DMS 273 (cell line): ENCODE measurements around the gene ANKS4B.
A peak's percentile ranks its signal among the peaks of the same experiment; 100 is the strongest.
"Not testable (repeated sequence)": the region's sequence is repeated elsewhere in the genome, so short reads cannot be mapped to it uniquely, and the experiment has no call there.

Experiments
- DNase-seq: peaks from one replicate; lab custom pipeline; 2025; ENCODE audit not compliant: unreplicated experiment; lab: John Stamatoyannopoulos, UW

ANKS4B gene, protein sequence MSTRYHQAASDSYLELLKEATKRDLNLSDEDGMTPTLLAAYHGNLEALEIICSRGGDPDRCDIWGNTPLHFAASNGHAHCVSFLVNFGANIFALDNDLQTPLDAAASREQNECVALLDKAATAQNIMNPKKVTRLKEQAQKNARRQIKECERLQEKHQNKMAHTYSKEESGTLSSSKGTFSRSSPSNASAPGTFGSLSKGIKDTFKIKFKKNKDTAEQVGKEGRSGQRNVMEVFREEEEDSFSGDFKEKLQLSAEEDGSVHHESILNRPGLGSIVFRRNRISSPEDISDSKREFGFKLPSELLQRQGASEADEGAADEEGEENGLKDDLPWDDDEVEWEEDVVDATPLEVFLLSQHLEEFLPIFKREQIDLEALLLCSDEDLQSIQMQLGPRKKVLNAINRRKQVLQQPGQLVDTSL

DNA sequence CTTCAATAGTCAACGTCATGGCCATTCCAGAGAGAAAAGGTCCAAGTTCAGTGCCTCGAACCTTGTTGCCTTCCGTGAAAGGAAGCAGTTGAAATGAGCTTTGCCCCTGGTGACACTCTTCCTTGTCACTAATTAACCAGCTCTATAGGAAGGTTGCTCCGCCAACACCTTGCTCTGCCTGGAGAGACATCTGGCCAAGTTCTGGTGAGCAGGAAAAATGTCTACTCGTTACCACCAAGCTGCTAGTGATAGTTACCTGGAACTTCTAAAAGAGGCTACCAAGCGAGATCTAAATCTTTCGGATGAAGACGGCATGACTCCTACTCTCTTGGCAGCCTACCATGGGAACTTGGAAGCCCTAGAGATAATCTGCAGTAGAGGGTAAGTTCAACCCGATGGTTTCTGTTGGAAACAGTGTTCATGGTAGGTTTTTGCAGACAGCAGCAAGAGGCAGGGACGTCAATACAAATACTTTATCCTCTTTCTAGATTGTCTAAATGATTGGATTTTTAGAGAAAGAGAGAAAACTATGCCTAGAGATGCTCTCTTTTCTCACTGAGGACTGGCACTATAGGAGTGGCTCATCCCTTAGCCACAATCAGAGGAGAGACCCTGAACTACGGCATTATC is at the start of gene ANKS4B:
ANKS4B (plus strand) TSS at position 179 of the 630 bp plus-strand sequence; CDS start at position 218, 39 bp downstream.
- no peak for DNase-seq

DNA sequence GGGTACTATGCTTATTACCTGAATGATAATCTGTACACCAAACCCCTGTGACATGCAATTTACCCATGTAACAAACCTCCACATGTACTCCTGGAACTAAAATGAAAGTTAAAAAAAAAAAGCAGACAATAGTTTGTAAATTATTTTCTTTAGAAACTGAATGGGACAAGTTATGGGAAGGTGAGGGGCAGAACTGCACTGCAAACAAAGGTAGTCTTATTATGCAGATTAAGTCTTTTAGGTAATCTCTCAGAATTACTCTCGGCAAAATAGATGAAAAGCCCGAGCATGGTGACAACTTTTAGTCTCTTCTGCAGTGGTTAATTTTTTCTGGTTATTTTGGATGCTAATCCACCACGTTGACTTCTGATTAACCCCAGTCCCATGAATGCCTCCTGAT is 49.5 kb upstream of the ANKS4B start:
- DNase-seq = no peak

DNA sequence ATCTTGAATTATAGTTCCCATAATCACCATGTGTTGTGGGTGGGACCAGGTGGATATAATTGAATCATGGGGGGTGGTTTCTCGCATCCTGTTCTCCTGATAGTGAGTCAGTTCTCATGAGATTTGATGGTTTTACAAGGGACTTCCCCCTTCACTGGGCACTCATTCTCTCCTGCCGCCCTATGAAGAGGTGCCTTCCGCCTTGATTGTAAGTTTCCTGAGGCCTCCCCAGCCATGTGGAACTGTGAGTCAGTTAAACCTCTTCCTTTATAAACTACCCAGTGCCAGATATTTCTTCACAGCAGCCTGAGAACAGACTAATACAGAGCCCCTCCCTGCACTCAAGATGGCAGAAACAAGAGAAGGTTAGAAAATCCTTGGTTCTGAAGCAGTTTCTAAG is 48.7 kb upstream of the ANKS4B start:
- no peak for DNase-seq

GRCh38 chr16:21185659-21186325 is 47.7 kb upstream of the ANKS4B start:
- DNase-seq = no peak

DNA sequence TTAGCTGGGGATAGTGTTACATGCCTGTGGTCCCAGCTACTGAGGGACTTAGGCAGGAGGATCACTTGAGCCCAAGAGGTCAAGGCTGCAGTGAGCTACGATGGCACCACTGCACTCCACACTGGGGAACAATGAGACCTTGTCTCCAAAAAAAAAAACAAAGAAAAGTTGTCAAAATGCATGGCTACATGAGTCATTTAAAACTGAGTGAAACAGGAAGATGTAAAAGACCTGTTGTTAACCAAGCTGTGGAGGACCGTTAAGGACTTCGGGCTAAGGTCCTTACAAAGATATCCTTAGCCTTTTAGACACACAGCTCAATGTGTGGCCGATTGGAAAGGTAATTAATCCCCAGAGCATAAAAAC is 47.2 kb upstream of the ANKS4B start:
- DNase-seq = no peak

- DNase-seq = no peak
These were observed 44.2 kb upstream of the ANKS4B start for GRCh38 chr16:21189311-21189710.

DNA sequence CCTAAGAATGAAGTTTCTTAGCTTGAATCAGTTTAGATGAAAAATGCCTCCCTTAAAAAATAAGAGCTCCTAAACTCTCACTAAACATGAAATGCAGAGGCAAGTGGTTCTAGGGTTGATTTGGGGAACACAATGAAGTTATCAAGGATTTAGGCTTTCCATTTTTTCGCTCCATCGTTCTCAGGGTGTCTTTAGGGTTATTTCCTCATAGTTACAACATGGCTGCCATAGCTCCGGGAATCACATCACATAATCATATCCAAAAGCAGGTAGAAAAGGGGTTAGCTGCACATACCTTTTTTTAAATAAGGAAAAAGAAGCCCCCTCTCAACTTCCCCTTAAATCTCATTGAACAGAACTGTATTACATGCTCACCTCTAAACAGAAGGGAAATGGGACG is 43.5 kb upstream of the ANKS4B start:
- no peak for DNase-seq

DNA sequence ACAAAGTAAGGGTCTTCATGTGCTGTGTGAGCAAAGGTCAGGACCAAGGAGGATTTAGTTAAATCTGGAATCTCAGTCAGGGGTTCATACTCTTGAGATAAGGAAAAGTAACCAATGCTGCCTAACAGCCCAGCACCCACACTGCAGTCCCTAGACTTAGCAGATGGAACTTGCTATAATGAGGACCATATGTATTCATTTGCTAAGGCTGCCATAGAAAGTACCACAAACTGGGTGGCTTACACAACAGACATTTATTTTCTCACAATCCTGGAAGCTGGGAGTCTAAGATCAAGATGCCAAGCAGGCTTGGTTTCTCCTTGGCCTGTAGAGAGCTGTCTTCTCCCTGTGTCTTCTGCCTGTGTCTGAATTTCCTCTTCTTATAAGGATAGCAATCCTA is 42.9 kb upstream of the ANKS4B start:
- peak; percentile 53 for DNase-seq

GRCh38 chr16:21192991-21193390 is 40.5 kb upstream of the ANKS4B start:
- DNase-seq = no peak

DNA sequence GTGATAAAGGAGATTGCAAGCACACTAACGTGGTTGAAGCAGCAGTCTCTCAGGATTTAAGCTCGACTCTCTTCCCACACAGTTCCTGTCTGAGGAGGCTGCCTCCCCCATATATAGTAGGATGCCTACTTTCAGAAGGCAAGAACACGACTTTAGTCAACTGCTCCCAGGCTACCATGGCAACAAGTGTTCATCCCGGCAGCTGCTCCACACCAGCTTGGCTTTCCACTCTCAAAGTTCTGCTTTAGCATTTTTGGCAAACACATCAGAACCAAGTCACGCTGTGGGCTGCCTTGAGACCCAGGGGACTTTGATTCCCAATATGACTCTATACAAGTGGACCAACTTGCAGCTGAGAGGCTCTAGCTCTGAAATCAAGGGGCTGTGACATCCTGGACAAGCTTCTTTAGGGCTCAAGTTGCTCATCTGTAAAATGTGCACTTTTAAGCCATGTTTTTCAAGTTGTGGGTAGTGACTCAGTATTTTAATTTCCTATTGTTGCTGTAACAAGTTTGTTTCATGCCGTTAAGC is 38.7 kb upstream of the ANKS4B start:
- peak; percentile 81 for DNase-seq

- not testable (repeated sequence) for DNase-seq
These were observed 38.2 kb upstream of the ANKS4B start for GRCh38 chr16:21195330-21195729.

GRCh38 chr16:21197112-21197511 is 36.4 kb upstream of the ANKS4B start:
- DNase-seq = peak; percentile 52

DNA sequence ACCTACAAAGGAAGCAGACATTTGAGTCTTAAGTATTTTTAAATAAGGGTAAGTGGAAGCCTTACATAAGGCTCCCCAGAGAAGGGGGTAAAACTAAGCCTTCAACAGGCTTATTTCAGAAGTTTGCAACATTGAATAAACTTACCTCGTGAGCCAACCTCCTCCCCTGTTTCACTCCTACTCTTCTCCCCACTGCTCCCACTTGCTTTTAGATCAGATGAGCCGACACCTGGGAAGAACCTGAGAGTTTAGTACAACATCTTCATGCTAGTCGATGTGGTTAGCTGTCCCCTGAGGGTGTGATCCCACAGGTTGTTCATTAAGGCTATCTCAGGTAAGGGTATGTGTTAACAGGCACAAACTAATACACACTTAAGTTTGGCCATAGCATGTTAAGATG is 35.9 kb upstream of the ANKS4B start:
- DNase-seq = no peak

DNA sequence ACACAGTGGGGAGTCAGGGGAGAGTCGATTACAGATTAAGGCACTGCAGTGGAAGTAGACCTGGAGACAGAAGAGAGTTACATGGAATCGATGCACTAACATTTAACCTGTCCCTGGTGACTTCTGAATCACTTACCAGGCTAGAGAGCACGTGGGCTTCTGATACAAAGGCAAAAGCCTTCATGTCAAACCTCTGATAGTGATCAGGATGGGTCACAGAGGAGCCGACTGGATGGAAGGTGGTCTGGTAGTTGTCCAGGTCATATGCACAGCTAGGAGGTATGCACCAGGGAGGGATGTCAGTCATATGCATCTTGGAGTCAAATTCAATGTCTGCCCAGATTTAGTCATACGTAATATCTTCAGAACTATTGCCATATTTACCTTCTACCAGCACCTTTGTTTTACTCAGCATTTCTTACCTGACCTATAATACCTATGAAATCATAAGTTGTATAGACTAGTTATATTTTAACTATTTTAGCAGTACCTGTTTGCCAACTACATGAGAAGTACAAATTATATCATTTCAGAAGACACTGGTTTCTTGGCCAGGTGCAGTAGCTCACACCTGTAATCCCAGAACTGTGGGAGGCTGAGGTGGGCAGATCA is 33.8 kb upstream of the ANKS4B start:
- no peak for DNase-seq

GRCh38 chr16:21203155-21203797 is 30.2 kb upstream of the ANKS4B start:
- no peak for DNase-seq

GRCh38 chr16:21205303-21205702 is 28.2 kb upstream of the ANKS4B start:
- DNase-seq = no peak

DNA sequence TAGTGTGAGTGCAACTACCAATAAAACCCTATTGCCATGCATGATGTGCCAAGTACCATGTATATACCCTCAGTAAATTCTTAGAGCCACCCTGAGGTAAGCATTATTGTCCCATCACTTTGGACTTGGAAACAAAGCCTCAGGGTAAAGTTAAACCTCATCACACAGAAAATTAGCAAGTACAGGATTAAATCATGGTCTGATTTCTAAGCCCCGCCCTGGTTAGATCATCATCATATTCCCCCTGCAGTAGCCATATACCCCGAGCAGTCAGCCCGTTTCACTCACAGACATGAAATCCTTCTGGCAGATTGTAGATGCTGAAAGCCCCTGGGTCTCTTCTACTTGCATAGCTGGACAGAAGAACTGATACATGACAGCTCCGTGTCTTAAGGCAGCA is 26.9 kb upstream of the ANKS4B start:
- no peak for DNase-seq

DNA sequence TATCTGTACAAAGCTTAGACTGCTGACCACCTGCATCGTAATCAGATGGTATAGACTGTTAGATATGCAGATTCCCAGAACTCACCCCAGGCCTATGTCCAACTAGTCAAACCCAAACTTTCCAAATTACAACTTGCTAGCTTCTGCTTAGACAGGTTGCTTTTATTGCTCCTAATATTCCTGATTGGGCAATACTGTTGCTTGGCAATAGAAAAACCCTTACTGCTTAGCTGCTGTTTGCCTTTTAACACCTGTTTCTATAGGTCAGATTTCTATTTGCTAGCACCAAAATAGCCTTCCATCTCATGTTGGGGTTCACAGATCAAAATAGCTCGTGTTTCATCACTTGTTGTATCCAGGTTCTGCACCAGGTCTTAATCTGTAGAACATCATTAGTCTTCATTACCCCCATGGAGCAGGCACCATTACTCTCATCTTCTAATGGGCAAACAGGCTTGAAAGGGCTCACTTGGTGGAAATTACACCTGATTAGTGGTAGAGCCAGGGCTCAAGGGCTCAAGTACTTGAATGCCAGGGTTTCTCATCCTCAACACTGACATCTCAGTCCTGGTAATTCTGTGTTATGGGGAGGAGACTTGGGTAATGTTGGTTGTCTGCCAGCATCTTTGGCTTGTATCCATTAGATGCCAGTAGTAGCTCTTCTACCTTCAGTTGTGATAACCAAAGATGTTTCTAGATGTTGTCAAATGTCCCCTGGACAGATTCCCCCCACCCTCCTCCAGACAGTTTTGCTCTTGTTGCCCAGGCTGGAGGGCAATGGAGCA is 24.9 kb upstream of the ANKS4B start:
- no peak for DNase-seq

DNA sequence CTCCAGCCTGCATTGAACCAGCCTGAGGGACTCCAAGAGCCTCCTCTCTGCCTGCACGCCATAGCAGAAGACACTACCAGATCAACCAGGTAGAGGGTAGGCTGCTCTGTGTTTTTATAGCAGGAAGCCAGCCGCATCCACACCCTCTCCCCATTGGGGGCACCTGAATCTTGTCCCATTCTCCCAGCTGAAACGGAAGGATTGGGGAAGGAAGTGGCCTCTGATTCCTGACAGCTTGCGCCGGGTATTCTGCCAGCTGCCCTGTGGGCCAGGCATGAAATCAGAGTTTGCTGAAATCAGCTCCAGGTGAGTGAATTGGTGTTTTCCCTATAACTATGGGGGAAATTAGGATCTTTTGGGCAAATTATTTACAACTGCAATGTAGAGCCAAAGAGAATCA is 22.0 kb upstream of the ANKS4B start, which contains the start of gene ZP2:
ZP2 (minus strand) TSS at position 89 of the 400 bp plus-strand sequence; CDS start at position 62, 27 bp downstream.
- no peak for DNase-seq

DNA sequence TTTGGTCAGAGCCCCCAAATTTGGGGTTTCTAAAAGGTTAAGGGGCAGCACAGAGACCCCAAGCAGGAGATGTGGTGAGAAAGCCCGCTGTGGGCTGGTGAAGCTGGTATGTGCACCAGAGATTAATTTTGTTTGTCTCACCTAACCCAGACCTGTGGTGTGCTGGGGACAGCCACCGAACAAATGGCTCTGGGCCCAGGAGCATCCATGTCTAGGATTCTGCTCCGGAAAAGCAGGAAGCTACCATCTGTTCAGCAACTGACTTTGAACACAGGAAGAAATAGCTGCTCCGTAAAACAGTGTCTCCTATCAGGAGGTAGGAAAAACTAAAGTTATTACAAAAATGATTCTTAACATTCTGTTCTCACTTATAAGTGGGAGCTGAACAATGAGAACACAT is 19.4 kb upstream of the ANKS4B start:
- DNase-seq = peak; percentile 7
